CD4-positive, alpha-beta T cell treated with Interleukin-21 for 1 hour (primary cell): ENCODE results near the gene UTP11.

Experiments
- DNase-seq: peaks from one replicate; pipeline ENCODE4 v3.0.0-alpha.2; 2020

Gene UTP11

DNA sequence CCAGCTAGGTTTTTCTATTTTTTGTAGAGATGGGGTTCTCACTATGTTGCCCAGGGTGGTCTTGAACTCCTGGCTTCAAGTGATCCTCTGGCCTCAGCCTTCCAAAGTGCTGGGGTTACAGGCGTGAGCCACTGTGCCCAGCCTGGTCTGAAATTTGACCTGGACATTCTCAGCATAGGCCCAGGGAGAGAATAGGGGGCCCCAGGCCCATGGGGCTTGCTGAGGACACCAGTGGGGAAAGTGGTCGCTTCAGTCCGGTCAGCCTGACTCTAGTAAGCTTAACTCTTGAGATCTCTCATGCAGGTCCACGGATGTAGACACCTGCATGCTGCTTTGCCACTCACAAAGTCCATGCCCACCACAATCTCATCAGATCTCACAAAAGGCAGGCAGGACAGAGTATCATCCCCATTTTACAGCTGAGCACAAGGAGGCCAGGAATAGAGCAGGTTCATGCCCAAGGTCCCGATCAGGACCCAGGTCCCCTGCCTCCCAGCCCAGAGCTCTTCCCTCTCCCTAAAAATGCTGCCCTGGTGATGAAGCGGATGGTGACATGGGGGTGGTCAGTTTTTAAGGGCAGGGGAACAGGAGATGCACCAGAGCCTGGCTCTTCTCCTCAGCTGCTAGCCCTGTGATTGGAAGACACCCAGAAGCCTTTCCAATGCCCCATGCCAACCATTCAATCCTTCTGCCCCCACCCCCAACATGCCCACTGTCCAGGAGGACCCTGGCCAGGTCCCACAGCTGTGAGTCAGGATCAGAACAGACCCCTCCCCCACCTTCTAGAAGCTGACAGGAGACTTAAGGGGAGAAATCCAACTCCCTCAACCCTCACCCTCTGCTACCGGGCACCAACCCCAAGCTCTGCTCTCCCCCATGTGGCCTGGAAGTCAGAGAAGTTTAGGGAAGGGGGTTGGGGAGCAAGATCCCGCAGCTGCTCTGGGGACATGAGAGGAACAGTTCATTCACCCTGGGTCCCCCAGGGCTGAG is 9.0 kb upstream of the UTP11 start:
- no peak for DNase-seq

DNA sequence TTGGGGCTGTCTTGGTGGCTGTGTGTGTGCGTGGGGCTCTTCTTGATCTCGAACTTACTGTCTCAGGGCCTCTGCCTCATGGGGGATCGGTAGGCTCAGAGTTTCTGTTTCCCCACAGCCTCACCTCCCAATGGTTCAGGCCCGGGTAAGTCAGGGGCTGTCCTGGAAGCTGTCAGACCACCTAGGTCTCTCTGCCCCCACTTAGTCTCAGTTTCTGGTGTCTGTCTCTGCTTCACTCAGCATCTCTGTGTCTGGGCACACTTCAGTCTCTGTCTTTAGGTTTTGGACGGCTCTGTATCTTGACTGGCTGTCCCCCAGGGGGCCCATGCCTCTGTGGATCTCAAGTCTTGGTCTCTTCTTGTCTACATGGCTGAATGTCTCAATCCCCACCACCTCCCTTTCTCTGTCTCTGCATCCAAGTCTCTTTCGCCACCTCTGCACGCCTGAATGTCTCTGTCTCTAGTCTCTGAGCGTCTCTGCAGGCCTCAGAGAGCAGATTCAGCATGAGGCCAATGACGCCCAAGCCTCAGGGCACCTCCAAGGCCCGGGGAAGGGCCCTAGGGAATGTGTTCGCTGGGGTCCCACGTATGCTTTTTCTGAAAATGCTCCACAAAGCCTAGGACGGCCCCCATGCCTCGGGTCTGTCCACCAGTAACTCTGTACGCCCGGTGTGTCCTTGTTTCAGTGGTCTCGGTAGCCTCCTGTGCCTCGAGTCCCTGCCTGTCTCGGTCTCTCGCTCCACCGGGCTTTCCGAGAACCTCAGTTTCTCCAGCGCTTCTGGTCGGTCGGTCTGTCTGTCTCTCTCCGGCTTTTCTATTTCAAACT is 8.0 kb upstream of the UTP11 start:
- DNase-seq = no peak

GRCh38 chr1:38005195-38006007 is 7.1 kb upstream of the UTP11 start, which contains the start of gene FHL3:
Gene FHL3, minus strand, starts transcription at chr1:38005514. Its CDS starts 6,102 bp downstream, at chr1:37999412.
- peak; percentile 60 for DNase-seq

GRCh38 chr1:38006008-38006828 is 6.3 kb upstream of the UTP11 start:
- DNase-seq = no peak

- peak; percentile 57 for DNase-seq
These were observed 3.3 kb upstream of the UTP11 start for GRCh38 chr1:38009088-38009840.

GRCh38 chr1:38009841-38010180 is 2.7 kb upstream of the UTP11 start:
- DNase-seq = no peak

- DNase-seq = no peak
These were observed 691 bp downstream of the UTP11 start for GRCh38 chr1:38013227-38013622.

DNA sequence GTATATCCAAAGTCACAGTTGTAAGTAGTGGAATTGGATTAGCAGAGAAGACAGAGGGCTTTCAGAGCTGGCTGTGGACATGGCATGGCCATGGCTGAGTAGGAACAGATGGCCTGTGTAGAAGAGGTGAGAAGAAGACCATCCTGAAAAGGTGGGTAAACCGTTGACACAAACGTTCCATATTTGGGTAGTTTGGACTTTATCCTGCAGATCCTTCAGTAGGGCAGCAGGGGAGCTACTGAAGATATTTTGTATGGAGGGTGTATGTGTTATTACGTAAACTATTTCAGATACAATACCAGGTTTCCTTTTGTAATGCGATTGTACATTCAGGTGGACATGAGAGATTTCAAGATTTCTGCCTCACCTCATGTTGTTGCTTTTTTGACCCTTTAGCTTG is 1.6 kb downstream of the UTP11 start:
- no peak for DNase-seq

- no peak for DNase-seq
These were observed 2.3 kb downstream of the UTP11 start for GRCh38 chr1:38014724-38015424.

GRCh38 chr1:38015978-38016725 is 3.6 kb downstream of the UTP11 start:
- no peak for DNase-seq

DNA sequence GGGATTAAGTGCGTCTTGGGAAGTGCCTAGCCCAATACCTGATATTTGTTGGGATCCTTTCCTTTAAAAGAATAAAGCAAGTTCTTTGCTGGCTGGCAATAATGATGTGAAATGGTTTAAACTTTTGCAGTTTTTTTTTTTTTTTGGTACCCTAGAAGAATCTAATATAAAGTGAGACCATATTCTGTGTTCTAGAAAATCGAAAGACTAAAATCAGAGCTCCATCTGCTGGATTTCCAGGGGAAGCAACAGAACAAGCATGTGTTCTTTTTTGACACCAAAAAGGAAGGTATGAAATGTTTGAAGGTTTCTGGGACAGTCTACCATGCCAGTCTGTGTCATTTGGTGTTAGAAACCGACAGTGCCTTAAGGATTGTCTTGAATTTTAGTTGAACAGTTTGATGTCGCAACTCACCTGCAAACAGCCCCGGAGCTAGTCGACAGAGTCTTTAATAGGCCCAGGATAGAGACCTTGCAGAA is 6.4 kb downstream of the UTP11 start:
- peak; percentile 58 for DNase-seq

DNA sequence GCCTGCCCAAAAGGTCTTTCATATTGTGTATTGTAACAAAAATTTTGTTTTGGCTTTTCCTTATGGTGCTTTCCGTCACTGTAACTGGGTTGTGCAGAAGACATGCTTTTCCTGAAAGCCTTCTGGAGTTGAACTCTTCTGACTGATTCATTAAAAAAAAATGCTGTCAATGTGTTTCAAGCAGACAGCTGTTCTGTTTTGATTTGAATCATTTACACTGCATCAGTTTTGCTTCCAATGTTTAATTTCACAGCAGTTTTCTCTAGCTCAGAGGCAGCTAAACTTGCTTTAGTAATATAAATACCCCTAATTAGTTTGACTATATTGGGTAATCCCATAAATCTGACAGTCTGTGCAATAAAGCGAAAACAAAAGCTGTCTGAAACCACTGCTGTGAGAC is 7.9 kb downstream of the UTP11 start:
- DNase-seq = no peak

GRCh38 chr1:38021969-38022368 is 9.4 kb downstream of the UTP11 start:
- DNase-seq = no peak

DNA sequence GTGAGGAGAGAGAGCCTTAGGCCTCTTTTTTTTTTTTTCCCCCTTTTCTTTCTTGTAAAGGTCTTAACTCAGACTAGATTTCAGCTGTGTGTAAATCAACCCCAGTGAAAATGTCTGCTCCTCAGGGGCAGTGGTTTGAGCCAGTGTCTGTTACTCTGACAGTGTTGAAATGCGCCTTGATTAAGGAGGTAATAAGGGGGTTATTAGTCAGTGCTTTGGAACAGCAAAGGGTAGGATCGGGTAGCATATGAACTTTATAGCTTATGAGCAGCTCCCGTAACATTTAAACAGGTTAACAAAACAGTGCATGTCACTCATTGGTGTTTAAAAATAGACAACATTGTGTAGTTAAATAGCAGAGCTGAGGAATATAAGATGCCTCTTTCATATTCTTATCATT is 10.3 kb downstream of the UTP11 start:
- DNase-seq = no peak

DNA sequence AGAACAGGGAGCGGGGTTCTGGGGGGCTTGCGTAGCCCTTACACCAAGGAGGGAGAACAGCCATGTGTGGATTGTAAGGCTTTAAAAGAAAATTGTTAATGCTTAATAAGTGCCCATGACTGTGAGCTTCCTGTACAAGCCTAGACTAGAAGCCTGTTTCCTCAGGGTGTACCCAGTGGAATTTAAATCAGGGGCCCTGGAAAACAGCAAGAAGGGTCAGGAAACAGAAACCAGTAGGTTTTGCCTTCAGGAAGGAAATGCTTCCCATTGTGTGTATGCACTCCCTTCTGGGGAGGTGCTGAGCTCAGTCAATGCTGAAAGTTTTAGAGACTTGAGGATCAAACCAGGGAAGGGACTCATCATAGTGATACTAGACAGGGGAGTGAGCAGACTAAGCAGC is 12.7 kb downstream of the UTP11 start:
- DNase-seq = no peak

- no peak for DNase-seq
These were observed 13.1 kb downstream of the UTP11 start for GRCh38 chr1:38025664-38026063.

DNA sequence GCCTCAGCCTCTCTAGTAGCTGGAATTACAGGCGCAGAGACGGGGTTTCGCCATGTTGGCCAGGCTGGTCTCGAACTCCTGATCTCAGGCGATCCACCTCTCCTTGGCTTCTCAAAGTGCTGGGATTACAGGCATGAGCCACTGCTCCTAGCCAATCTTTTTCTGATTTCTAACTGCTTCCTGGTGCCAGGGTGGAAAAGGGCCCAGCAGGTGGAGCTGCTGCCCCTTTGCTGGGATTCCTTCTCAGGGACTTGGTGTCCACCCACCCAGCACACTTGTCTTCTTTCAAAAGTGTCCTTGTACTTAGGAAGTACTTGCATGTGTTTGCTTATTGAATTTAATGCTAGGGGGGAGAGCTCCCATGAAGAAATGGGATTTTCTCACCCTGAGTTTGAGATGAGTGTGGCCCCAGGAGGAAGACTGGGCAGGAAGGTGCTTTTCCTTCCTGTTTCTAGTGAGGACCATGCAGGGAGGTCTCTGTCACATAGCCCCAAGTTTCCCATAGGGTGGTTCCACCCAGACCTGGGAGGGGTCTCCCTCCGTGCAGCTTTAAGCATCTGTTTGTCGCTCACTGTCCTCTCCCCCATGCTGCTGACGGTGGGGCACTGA is 14.2 kb downstream of the UTP11 start:
- peak; percentile 36 for DNase-seq

- DNase-seq = no peak
These were observed 14.9 kb downstream of the UTP11 start for GRCh38 chr1:38027201-38028104.
